Measurements from ENCODE around the gene FAM110A. TPM values are rescaled to one million over a fixed set of nuclear protein-coding genes. Genes with fewer than 3 reads are reported as not detected.

Gene FAM110A
- total RNA-seq, 1 donor from 2014 or later, result 11.1 TPM

GRCh38 chr20:853406-853996, 20.0 kb downstream of the FAM110A start:
- H3K4me1 Mint-ChIP-seq, result peaks cover 4% of the 10 kb centered on the region
- H3K27me3 Mint-ChIP-seq (ENCODE audit: low read depth), result no peaks in the 10 kb centered on the region
- no peak for TF ChIP-seq CTCF (IDR thresholded peaks at IDR 0.05; ENCODE audit: unreplicated experiment)
- H3K27ac Mint-ChIP-seq, result no peak overlapping the region
- no peak for DNase-seq (ENCODE audit: low spot score in 2 of 2, unreplicated experiment in 2 of 2)
- H3K36me3 Mint-ChIP-seq, result peaks cover 9% of the 10 kb centered on the region
- H3K4me3 Mint-ChIP-seq, result no peak overlapping the region
- peaks cover 4% of the 10 kb centered on the region for H3K9me3 Mint-ChIP-seq

- no peak overlapping the region for H3K27ac Mint-ChIP-seq
- H3K27me3 Mint-ChIP-seq (ENCODE audit: low read depth), result no peaks in the 10 kb centered on the region
- peaks cover 4% of the 10 kb centered on the region for H3K4me1 Mint-ChIP-seq
- peaks cover 4% of the 10 kb centered on the region for H3K9me3 Mint-ChIP-seq
- TF ChIP-seq CTCF (IDR thresholded peaks at IDR 0.05; ENCODE audit: unreplicated experiment), result no peak
- peaks cover 9% of the 10 kb centered on the region for H3K36me3 Mint-ChIP-seq
- no peak for DNase-seq (ENCODE audit: low spot score in 2 of 2, unreplicated experiment in 2 of 2)
- H3K4me3 Mint-ChIP-seq, result no peak overlapping the region
Measured at GRCh38 chr20:854601-855000, 21.1 kb downstream of the FAM110A start.

GRCh38 chr20:855466-856360, 22.2 kb downstream of the FAM110A start:
- DNase-seq (ENCODE audit: low spot score in 2 of 2, unreplicated experiment in 2 of 2), result no peak
- no peak for TF ChIP-seq CTCF (IDR thresholded peaks at IDR 0.05; ENCODE audit: unreplicated experiment)
- H3K36me3 Mint-ChIP-seq, result peaks cover 5% of the 10 kb centered on the region
- H3K4me1 Mint-ChIP-seq, result peaks cover 4% of the 10 kb centered on the region
- no peak overlapping the region for H3K4me3 Mint-ChIP-seq
- H3K9me3 Mint-ChIP-seq, result peaks cover 4% of the 10 kb centered on the region
- H3K27me3 Mint-ChIP-seq (ENCODE audit: low read depth), result no peaks in the 10 kb centered on the region
- H3K27ac Mint-ChIP-seq, result no peak overlapping the region

- DNase-seq (ENCODE audit: low spot score in 2 of 2, unreplicated experiment in 2 of 2), result no peak
- peaks cover 3% of the 10 kb centered on the region for H3K36me3 Mint-ChIP-seq
- TF ChIP-seq CTCF (IDR thresholded peaks at IDR 0.05; ENCODE audit: unreplicated experiment), result no peak
- H3K27me3 Mint-ChIP-seq (ENCODE audit: low read depth), result no peaks in the 10 kb centered on the region
- H3K4me1 Mint-ChIP-seq, result peaks cover 4% of the 10 kb centered on the region
- H3K27ac Mint-ChIP-seq, result peak overlapping the region; percentile 9
- peaks cover 4% of the 10 kb centered on the region for H3K9me3 Mint-ChIP-seq
- H3K4me3 Mint-ChIP-seq, result no peak overlapping the region
Measured at GRCh38 chr20:856361-856775, 22.9 kb downstream of the FAM110A start.

GRCh38 chr20:858011-858410, 24.5 kb downstream of the FAM110A start:
- no peak for TF ChIP-seq CTCF (IDR thresholded peaks at IDR 0.05; ENCODE audit: unreplicated experiment)
- H3K27ac Mint-ChIP-seq, result no peak overlapping the region
- H3K4me3 Mint-ChIP-seq, result no peak overlapping the region
- H3K4me1 Mint-ChIP-seq, result peaks cover 4% of the 10 kb centered on the region
- no peak for DNase-seq (ENCODE audit: low spot score in 2 of 2, unreplicated experiment in 2 of 2)
- H3K27me3 Mint-ChIP-seq (ENCODE audit: low read depth), result no peaks in the 10 kb centered on the region
- H3K9me3 Mint-ChIP-seq, result peaks cover 4% of the 10 kb centered on the region
- peaks cover 3% of the 10 kb centered on the region for H3K36me3 Mint-ChIP-seq

All from mesothelial cell of epicardium (in vitro differentiated cells).